H1 (cell line): ENCODE data around the gene ABHD8. TPM values are rescaled to one million over a fixed set of nuclear protein-coding genes. Genes with fewer than 3 reads are reported as not detected.

Experiments
- CTCF ChIA-PET: fragments of 300-600 bp; sonication (Branson Sonifier 250); formaldehyde crosslinking; loops from one replicate; lab custom pipeline; 2021; ENCODE audit not compliant: partially characterized antibody; lab: Charles Lee
- POLR2A ChIA-PET: fragments of 300-600 bp; sonication (Branson Sonifier 250); formaldehyde crosslinking; loops from one replicate; lab custom pipeline; 2021; ENCODE audit warnings: inconsistent platforms; ENCODE audit not compliant: partially characterized antibody; lab: Charles Lee
- DNase-seq, 2 experiments: peaks; one replicate each; pipeline versions ENCODE4 v3.0.0 to v3.0.0-alpha.2; 2010 to 2022; ENCODE audit warnings: low spot score in 2 of 2, low read depth in 1 of 2, mixed read lengths in 1 of 2
- FAIRE-seq: peaks from 2 replicates; lab custom pipeline; 2011; peaks lifted over from hg19 to GRCh38; lab: Jason Lieb, UNC
- H2AFZ ChIP-seq: 2 replicates; pipeline ENCODE4 v1.8.1; 2012; ENCODE audit warnings: low read length, inconsistent platforms
- H2AK5ac ChIP-seq: 2 replicates; pipeline ENCODE4 v1.6.1; 2013; ENCODE audit warnings: low read depth, low read length
- H2BK120ac ChIP-seq: replicated peaks from 2 replicates; pipeline ENCODE3; 2013; ENCODE audit warnings: low read depth, low read length, inconsistent platforms
- H2BK12ac ChIP-seq: 2 replicates; pipeline ENCODE4 v1.6.1; 2013; ENCODE audit warnings: low read depth, low read length
- H2BK15ac ChIP-seq: 2 replicates; pipeline ENCODE4 v1.6.1; 2013; ENCODE audit warnings: low read length
- H2BK20ac ChIP-seq: 2 replicates; pipeline ENCODE4 v1.6.1; 2013; ENCODE audit warnings: low read length
- H2BK5ac ChIP-seq: 2 replicates; pipeline ENCODE4 v1.6.1; 2013; ENCODE audit warnings: low read depth, low read length
- H3K14ac ChIP-seq: 2 replicates; pipeline ENCODE4 v1.6.1; 2013; ENCODE audit warnings: inconsistent platforms; ENCODE audit not compliant: insufficient read length
- H3K18ac ChIP-seq: 2 replicates; pipeline ENCODE4 v1.6.1; 2013; ENCODE audit warnings: low read length; ENCODE audit errors: extremely low read depth
- H3K23ac ChIP-seq: 2 replicates; pipeline ENCODE4 v1.6.1; 2013; ENCODE audit warnings: inconsistent platforms; ENCODE audit not compliant: insufficient read length
- H3K23me2 ChIP-seq: 2 replicates; pipeline ENCODE4 v1.6.1; 2013; ENCODE audit warnings: low read depth, low read length
- H3K27ac ChIP-seq: 2 replicates; pipeline ENCODE4 v1.6.1; 2011; ENCODE audit warnings: low read depth, low read length, inconsistent platforms
- H3K27me3 ChIP-seq, 4 experiments: replicated peaks in 1 of 4; 1 replicate in 1 of 4; 2 replicates in 3 of 4; pipeline versions ENCODE4 v1.6.1 to v1.8.1; 2011 to 2013; ENCODE audit warnings: low read length in 3 of 4, mild to moderate bottlenecking in 3 of 4, inconsistent platforms in 2 of 4, mixed read lengths in 2 of 4, moderate library complexity in 1 of 4; ENCODE audit not compliant: control insufficient read depth in 3 of 4, insufficient read depth in 3 of 4; ENCODE audit errors: extremely low read depth in 1 of 4
- H3K36me3 ChIP-seq, 4 experiments: 2 replicates each; pipeline versions ENCODE4 v1.6.1 to v1.8.1; 2011 to 2013; ENCODE audit warnings: mild to moderate bottlenecking in 4 of 4, low read length in 3 of 4, moderate library complexity in 2 of 4, control low read depth in 1 of 4, inconsistent platforms in 1 of 4; ENCODE audit not compliant: insufficient read depth in 4 of 4, control insufficient read depth in 2 of 4
- H3K4ac ChIP-seq: replicated peaks from 2 replicates; pipeline ENCODE3; 2013; ENCODE audit warnings: low read length, low read depth, mixed read lengths, inconsistent platforms; ENCODE audit not compliant: insufficient read length
- H3K4me1 ChIP-seq, 4 experiments: replicated peaks in 1 of 4; 1 replicate in 1 of 4; 2 replicates in 3 of 4; pipeline versions ENCODE4 v1.6.1 to v1.8.1; 2011 to 2013; ENCODE audit warnings: low read length in 3 of 4, inconsistent platforms in 2 of 4, mixed read lengths in 1 of 4; ENCODE audit not compliant: insufficient read depth in 4 of 4, control insufficient read depth in 3 of 4
- H3K4me2 ChIP-seq, 2 experiments: 2 replicates each; pipeline versions ENCODE4 v1.6.1 to v1.8.1; 2011 to 2013; ENCODE audit warnings: low read depth in 2 of 2, low read length in 2 of 2, control low read depth in 1 of 2, inconsistent platforms in 1 of 2, mild to moderate bottlenecking in 1 of 2; ENCODE audit not compliant: insufficient read depth in 1 of 2
- H3K4me3 ChIP-seq, 4 experiments: fragments of 200-600, 300-600 bp in 1 of 4; sonication (generic), shearing (Covaris generic), sonication (Bioruptor Twin) in 1 of 4; 2 replicates each; pipeline versions ENCODE4 v1.5.1 to v1.8.1; 2011 to 2016; ENCODE audit warnings: low read length in 4 of 4, low read depth in 3 of 4, control low read depth in 2 of 4, inconsistent platforms in 2 of 4, mild to moderate bottlenecking in 2 of 4, mixed read lengths in 1 of 4, moderate library complexity in 1 of 4; ENCODE audit not compliant: insufficient read depth in 2 of 4; ENCODE audit errors: extremely low read depth in 1 of 4
- H3K56ac ChIP-seq: replicated peaks from 2 replicates; pipeline ENCODE3; 2013; ENCODE audit warnings: low read depth, mild to moderate bottlenecking, mixed read lengths, low read length, inconsistent platforms; ENCODE audit not compliant: insufficient read length
- H3K79me1 ChIP-seq: 2 replicates; pipeline ENCODE4 v1.6.1; 2013; ENCODE audit warnings: low read depth, low read length, control low read depth
- H3K79me2 ChIP-seq, 2 experiments: 2 replicates each; pipeline versions ENCODE4 v1.6.1 to v1.8.1; 2012 to 2013; ENCODE audit warnings: low read length in 2 of 2, mild to moderate bottlenecking in 2 of 2, inconsistent platforms in 1 of 2; ENCODE audit not compliant: insufficient read depth in 2 of 2, control insufficient read depth in 1 of 2
- H3K9ac ChIP-seq, 4 experiments: replicated peaks in 1 of 4; 1 replicate in 1 of 4; 2 replicates in 3 of 4; pipeline versions ENCODE4 v1.6.1 to v1.8.1; 2011 to 2013; ENCODE audit warnings: low read depth in 3 of 4, low read length in 3 of 4, control low read depth in 2 of 4, mild to moderate bottlenecking in 2 of 4, moderate library complexity in 2 of 4, inconsistent platforms in 1 of 4; ENCODE audit errors: extremely low read depth in 1 of 4
- H3K9me3 ChIP-seq, 2 experiments: 2 replicates each; pipeline versions ENCODE4 v1.6.1 to v1.8.1; 2012 to 2013; ENCODE audit warnings: mild to moderate bottlenecking in 2 of 2, moderate library complexity in 2 of 2, control low read depth in 1 of 2, inconsistent platforms in 1 of 2, low read depth in 1 of 2, low read length in 1 of 2, mixed read lengths in 1 of 2; ENCODE audit not compliant: insufficient read depth in 2 of 2
- H4K20me1 ChIP-seq, 2 experiments: replicated peaks in 1 of 2; 2 replicates each; pipeline versions ENCODE3 to v1.8.1; 2011 to 2013; ENCODE audit warnings: inconsistent platforms in 2 of 2, low read length in 2 of 2, mild to moderate bottlenecking in 1 of 2; ENCODE audit not compliant: insufficient read depth in 2 of 2, control insufficient read depth in 1 of 2
- H4K5ac ChIP-seq: 2 replicates; pipeline ENCODE4 v1.6.1; 2013; ENCODE audit warnings: low read length, low read depth, mixed read lengths, inconsistent platforms; ENCODE audit not compliant: insufficient read length
- H4K8ac ChIP-seq: 2 replicates; pipeline ENCODE4 v1.8.0; 2013; ENCODE audit warnings: mild to moderate bottlenecking, moderate library complexity, low read length, inconsistent platforms; ENCODE audit not compliant: insufficient read depth; ENCODE audit errors: extremely low read depth
- H4K91ac ChIP-seq: replicated peaks from 2 replicates; pipeline ENCODE3; 2013; ENCODE audit warnings: low read length, mixed read lengths, inconsistent platforms; ENCODE audit not compliant: insufficient read length
- KDM5A ChIP-seq: fragments of 200-600 bp; IDR thresholded peaks from 2 replicates; pipeline ENCODE4 v1.7.1; 2012; ENCODE audit warnings: mild to moderate bottlenecking, low read length, inconsistent platforms, mixed read lengths
- POU5F1 ChIP-seq: IDR thresholded peaks from 2 replicates; pipeline ENCODE4 v1.6.1; 2011; ENCODE audit warnings: low read depth, mild to moderate bottlenecking, low read length, moderate library complexity
- SUZ12 ChIP-seq: fragments of 200-600 bp; sonication (generic); IDR thresholded peaks from 2 replicates; pipeline ENCODE4 v1.6.1; 2012; ENCODE audit warnings: mild to moderate bottlenecking, inconsistent platforms, low read length, moderate library complexity, mixed read lengths
- WGBS, 2 experiments: shearing (Covaris generic) in 1 of 2; methylation state at CpG; one replicate each; pipeline versions ENCODE4 v1.1.6 to v1.1.7; 2013 to 2015; ENCODE audit warnings: low lambda C conversion rate in 2 of 2, mixed read lengths in 2 of 2, inconsistent platforms in 1 of 2, low coverage in 1 of 2, missing lambda C conversion rate in 1 of 2; ENCODE audit not compliant: insufficient replicate concordance in 2 of 2, insufficient coverage in 1 of 2, insufficient read length in 1 of 2; ENCODE audit errors: extremely low coverage in 1 of 2, missing lambda C conversion rate in 1 of 2; 5-methylcytosine and 5-hydroxymethylcytosine counted together
- polyA plus RNA-seq, 7 experiments: library from polyadenylated mRNA; depleted of rRNA in 3 of 7; stranded (reverse) in 5 of 7; unstranded in 2 of 7; fragments of >200 nt in 5 of 7; fragments of 200-250 nt in 2 of 7; gene quantifications; 1 replicate in 5 of 7; 2 replicates in 1 of 7; 4 replicates in 1 of 7; pipeline versions ENCODE4 v1.2.1 to v1.2.3, GENCODE V29; 2011 to 2013; ENCODE audit warnings: missing spikeins in 2 of 7, mixed read lengths in 2 of 7
- total RNA-seq: library from RNA; stranded (reverse); fragmentation: NEBNext Ultra II Directional; extraction: Animal tissue kit (Norgen Biotek cat#: 25700); gene quantifications from 2 replicates; pipeline ENCODE4 v1.2.1, GENCODE V29; 2021

Gene ABHD8
- total and polyA plus RNA-seq, 2 of the 8 experiments (the other 6 are each of a cell fraction or from before 2014, with no cell fraction given) = 11.3 to 18.7 TPM

GRCh38 chr19:17325133-17325532, 21.9 kb upstream of the ABHD8 start:
- peaks cover 2% of the 10 kb centered on the region; the same call in 1 of the 2 replicates for H3K79me1 ChIP-seq
- ChIA-PET CTCF (interaction anchor here (0.6 to 3.3 kb wide), 7 partner anchors 10 to 230 kb away, joined by 3 to 10 read pairs (median 4); partner anchors contain the start of gene ANO8), POLR2A (interaction anchor here (0.5 to 17.1 kb wide), 4 partner anchors 13 to 110 kb away, joined by 3 to 329 read pairs (median 52); partner anchors contain the start of genes ABHD8, ANO8, DDA1 and GTPBP3)
- no peak overlapping the region for H2BK15ac ChIP-seq
- TF ChIP-seq KDM5A (no peak), POU5F1 (no peak), SUZ12 (no peak)
- FAIRE-seq = no peak
- H3K27ac ChIP-seq = no peak overlapping the region
- WGBS, 2 experiments = 91% methylated on average over 20 of the region's 20 CpGs; no CpG with 5 or more reads in 1 of the 2 experiments
- H2BK120ac ChIP-seq = no peak overlapping the region
- H3K23ac ChIP-seq = no peak overlapping the region
- H3K4me1 ChIP-seq = peaks cover 0 to 22% (median 15%) of the 10 kb centered on the region in 4 experiments; a peak in 6 of 7 replicates
- no peak overlapping the region for H3K4me3 ChIP-seq
- no peak overlapping the region for H2BK12ac ChIP-seq
- H4K5ac ChIP-seq = no peak overlapping the region
- DNase-seq = no peak
- H3K27me3 ChIP-seq = no peaks in the 10 kb centered on the region; a peak in 1 of 7 replicates
- no peak overlapping the region for H4K8ac ChIP-seq
- no peak overlapping the region for H2AFZ ChIP-seq
- H3K23me2 ChIP-seq = peaks cover 6% of the 10 kb centered on the region; the same call in 1 of the 2 replicates
- no peak overlapping the region for H3K14ac ChIP-seq
- H4K20me1 ChIP-seq = peaks cover 3 to 4% of the 10 kb centered on the region in 2 experiments
- no peak overlapping the region for H4K91ac ChIP-seq
- no peaks in the 10 kb centered on the region for H3K79me2 ChIP-seq
- no peak overlapping the region for H3K18ac ChIP-seq
- no peak overlapping the region for H2BK5ac ChIP-seq
- H3K56ac ChIP-seq = no peak overlapping the region
- H2BK20ac ChIP-seq = no peak overlapping the region
- no peak overlapping the region for H3K4me2 ChIP-seq
- no peak overlapping the region for H2AK5ac ChIP-seq
- H3K9me3 ChIP-seq = no peaks in the 10 kb centered on the region
- peaks cover 0 to 26% (median 12%) of the 10 kb centered on the region in 4 experiments; a peak in 5 of 8 replicates for H3K36me3 ChIP-seq
- H3K4ac ChIP-seq = no peak overlapping the region
- no peak overlapping the region for H3K9ac ChIP-seq
